K562 (cell line): Measurements from ENCODE around the gene COX11.

Experiments
- CBX3 ChIP-seq, 2 experiments: IDR thresholded peaks; 1 replicate in 1 of 2; 2 replicates in 1 of 2; pipeline ENCODE4 v1.6.1; 2012; ENCODE audit warnings: inconsistent platforms in 2 of 2, low read length in 2 of 2, borderline replicate concordance in 1 of 2, control low read depth in 1 of 2
- CTCF ChIP-seq, 3 experiments: IDR thresholded peaks in 2 of 3; conservative IDR thresholded peaks in 1 of 3; 2 replicates each; pipeline ENCODE4 v1.5.1; 2011 to 2012; ENCODE audit warnings: low read length in 3 of 3, mild to moderate bottlenecking in 3 of 3, control low read depth in 2 of 3, improper control_type of control experiment in 1 of 3, inconsistent platforms in 1 of 3, low read depth in 1 of 3, mixed read lengths in 1 of 3, moderate library complexity in 1 of 3; ENCODE audit not compliant: insufficient read depth in 2 of 3
- E2F6 ChIP-seq, 2 experiments: IDR thresholded peaks; 2 replicates each; pipeline ENCODE4 v1.6.1; 2011; ENCODE audit warnings: borderline replicate concordance in 1 of 2, control low read depth in 1 of 2, low read depth in 1 of 2, low read length in 1 of 2, mild to moderate bottlenecking in 1 of 2, mixed read lengths in 1 of 2, moderate library complexity in 1 of 2; ENCODE audit not compliant: insufficient read depth in 1 of 2, insufficient read length in 1 of 2, poor library complexity in 1 of 2, severe bottlenecking in 1 of 2; ENCODE audit errors: extremely low read depth in 1 of 2
- NR3C1 ChIP-seq: sonication (generic); formaldehyde crosslinking; IDR thresholded peaks from 2 replicates; pipeline ENCODE4 v1.8.1; 2022; ENCODE audit warnings: missing genetic modification reagents
- PKNOX1 ChIP-seq: fragments of 450-650 bp; IDR thresholded peaks from 2 replicates; pipeline ENCODE4 v1.6.1; 2016
- RAD21 ChIP-seq, 2 experiments: fragments of 250-450 bp in 1 of 2; fragments of 450-650 bp in 1 of 2; sonication (Bioruptor Pico) in 1 of 2; formaldehyde crosslinking in 1 of 2; IDR thresholded peaks in 1 of 2; conservative IDR thresholded peaks in 1 of 2; 2 replicates each; pipeline versions ENCODE4 v1.4.0 to v1.8.0; 2020 to 2022; ENCODE audit warnings: mild to moderate bottlenecking in 2 of 2, moderate library complexity in 1 of 2
- TARDBP ChIP-seq: fragments of 450-650 bp; IDR thresholded peaks from 2 replicates; pipeline ENCODE4 v1.6.1; 2016
- USF2 ChIP-seq: sonication (generic); formaldehyde crosslinking; IDR thresholded peaks from 2 replicates; pipeline ENCODE4 v1.5.0; 2020; ENCODE audit warnings: missing genetic modification reagents
- ZBTB26 ChIP-seq: fragments of 450-650 bp; formaldehyde crosslinking; IDR thresholded peaks from 2 replicates; pipeline ENCODE4 v1.4.0; 2022; ENCODE audit warnings: missing genetic modification characterization
- ZBTB40 ChIP-seq, 2 experiments: fragments of 450-650 bp in 1 of 2; sonication (generic) in 1 of 2; formaldehyde crosslinking in 1 of 2; IDR thresholded peaks; 2 replicates each; pipeline versions ENCODE4 v1.7.1 to v1.9.0; 2016 to 2022; ENCODE audit warnings: inconsistent platforms in 1 of 2, mild to moderate bottlenecking in 1 of 2, missing genetic modification reagents in 1 of 2
- ZKSCAN1 ChIP-seq: fragments of 150-350 bp; IDR thresholded peaks from 2 replicates; pipeline ENCODE4 v1.6.1; 2016; ENCODE audit warnings: low read depth, low read length
- ZNF398 ChIP-seq: fragments of 250-450 bp; sonication (Bioruptor Pico); IDR thresholded peaks from 2 replicates; pipeline ENCODE4 v1.8.0; 2021; ENCODE audit warnings: moderate library complexity, mild to moderate bottlenecking, inconsistent platforms
- ZNF431 ChIP-seq: sonication (generic); formaldehyde crosslinking; IDR thresholded peaks from 2 replicates; pipeline ENCODE4 v1.8.0; 2022; ENCODE audit warnings: mild to moderate bottlenecking, missing genetic modification reagents

GRCh38 chr17:54992797-54993639, 24.6 kb upstream of the COX11 start:
- TF ChIP-seq RAD21 (CRISPR knock-in tag; conservative IDR thresholded peaks at IDR 0.05 in 1 of 2, IDR thresholded peaks at IDR 0.05 in 1 of 2) (peak; percentile 77 to 81), ZNF431 (CRISPR knock-in tag) (no peak), E2F6 (IDR thresholded peaks at IDR 0.05; ENCODE audit: borderline replicate concordance in 1 of 2, extremely low read depth in 1 of 2, insufficient read depth in 1 of 2, insufficient read length in 1 of 2, low read depth in 1 of 2, low read length in 1 of 2, poor library complexity in 1 of 2, severe bottlenecking in 1 of 2) (no peak), ZKSCAN1 (no peak), TARDBP (no peak), ZBTB40 (IDR thresholded peaks at IDR 0.05) (no peak), ZBTB40 (CRISPR knock-in tag; IDR thresholded peaks at IDR 0.05) (no peak), USF2 (CRISPR knock-in tag) (no peak), PKNOX1 (no peak), ZNF398 (CRISPR knock-in tag) (no peak), ZBTB26 (no peak), CTCF (IDR thresholded peaks at IDR 0.05 in 2 of 3, conservative IDR thresholded peaks at IDR 0.05 in 1 of 3; ENCODE audit: insufficient read depth in 2 of 3, low read depth in 1 of 3, low read length in 3 of 3) (peak; percentile 35 to 72 (median 35); a peak in 4 of 6 replicates), CBX3 (IDR thresholded peaks at IDR 0.05; ENCODE audit: borderline replicate concordance in 1 of 2, low read length in 2 of 2) (no peak), NR3C1 (no peak)
